GM21526 (cell line): ENCODE results near the gene NDOR1.

Experiments used
- ATAC-seq: cut with Tn5 transposase; IDR thresholded peaks from one replicate; pipeline ENCODE4 v1.9.1; 2021; ENCODE audit warnings: moderate library complexity; ENCODE audit not compliant: unreplicated experiment, low FRiP score

Gene NDOR1

DNA sequence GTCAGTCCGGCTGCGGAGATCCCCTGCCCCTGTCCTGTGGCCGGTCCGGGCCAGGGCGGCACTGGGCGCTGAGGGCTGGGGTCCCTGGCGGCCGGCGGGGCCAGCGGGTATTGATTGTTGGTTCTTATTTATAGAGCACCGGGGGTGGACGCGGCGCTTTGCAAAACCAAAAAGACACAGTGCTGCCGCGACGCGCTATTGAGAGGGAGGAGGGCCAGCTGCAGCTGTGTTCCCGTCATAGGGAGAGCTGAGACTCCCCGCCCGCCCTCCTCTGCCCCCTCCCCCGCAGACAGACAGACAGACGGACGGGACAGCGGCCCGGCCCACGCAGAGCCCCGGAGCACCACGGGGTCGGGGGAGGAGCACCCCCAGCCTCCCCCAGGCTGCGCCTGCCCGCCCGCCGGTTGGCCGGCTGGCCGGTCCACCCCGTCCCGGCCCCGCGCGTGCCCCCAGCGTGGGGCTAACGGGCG is 38.2 kb upstream of the NDOR1 start:
- ATAC-seq, result no peak

- ATAC-seq, result no peak
These were observed 37.5 kb upstream of the NDOR1 start for GRCh38 chr9:137167747-137168572.

DNA sequence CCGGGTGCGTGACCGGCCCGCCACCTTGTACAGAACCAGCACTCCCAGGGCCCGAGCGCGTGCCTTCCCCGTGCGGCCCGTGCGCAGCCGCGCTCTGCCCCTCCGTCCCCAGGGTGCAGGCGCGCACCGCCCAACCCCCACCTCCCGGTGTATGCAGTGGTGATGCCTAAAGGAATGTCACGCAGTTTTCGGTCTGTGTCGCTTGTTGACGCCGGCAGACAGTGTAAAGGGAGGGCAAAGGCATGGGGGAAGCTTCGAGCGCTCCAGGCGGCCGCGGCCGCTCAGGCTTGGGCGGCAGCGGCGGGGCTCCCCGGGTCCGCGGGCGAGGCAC is 37.0 kb upstream of the NDOR1 start:
- no peak for ATAC-seq

- no peak for ATAC-seq
These were observed 36.3 kb upstream of the NDOR1 start for GRCh38 chr9:137168904-137169856.

DNA sequence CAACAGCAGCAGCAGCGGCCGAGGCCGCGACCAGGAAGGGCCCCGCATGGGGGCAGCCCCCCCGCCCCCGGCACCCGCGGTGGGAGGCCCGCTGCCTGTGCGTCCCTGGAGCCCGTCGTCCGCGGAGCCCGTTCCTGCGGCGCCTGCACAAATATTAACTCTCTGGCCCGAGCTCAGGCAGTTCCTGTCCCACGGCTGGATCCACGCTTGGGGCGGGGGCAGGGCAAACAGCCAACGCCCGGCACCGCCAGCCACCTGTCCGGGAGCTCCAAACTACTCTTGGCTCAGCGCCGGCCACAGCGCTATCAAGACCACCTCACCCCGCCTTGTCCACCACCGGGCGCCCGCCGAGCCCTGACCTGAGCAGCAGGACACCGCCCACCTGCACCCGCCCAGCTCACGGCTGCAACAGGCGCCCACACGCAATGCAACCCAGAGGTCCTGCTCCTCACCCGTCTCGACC is 35.6 kb upstream of the NDOR1 start, which contains the start of gene LRRC26:
LRRC26 (minus strand) TSS at position 156 of the 463 bp plus-strand sequence; CDS start at position 48, 108 bp downstream.
- ATAC-seq, result no peak

GRCh38 chr9:137170486-137171148 is 34.9 kb upstream of the NDOR1 start:
- no peak for ATAC-seq

DNA sequence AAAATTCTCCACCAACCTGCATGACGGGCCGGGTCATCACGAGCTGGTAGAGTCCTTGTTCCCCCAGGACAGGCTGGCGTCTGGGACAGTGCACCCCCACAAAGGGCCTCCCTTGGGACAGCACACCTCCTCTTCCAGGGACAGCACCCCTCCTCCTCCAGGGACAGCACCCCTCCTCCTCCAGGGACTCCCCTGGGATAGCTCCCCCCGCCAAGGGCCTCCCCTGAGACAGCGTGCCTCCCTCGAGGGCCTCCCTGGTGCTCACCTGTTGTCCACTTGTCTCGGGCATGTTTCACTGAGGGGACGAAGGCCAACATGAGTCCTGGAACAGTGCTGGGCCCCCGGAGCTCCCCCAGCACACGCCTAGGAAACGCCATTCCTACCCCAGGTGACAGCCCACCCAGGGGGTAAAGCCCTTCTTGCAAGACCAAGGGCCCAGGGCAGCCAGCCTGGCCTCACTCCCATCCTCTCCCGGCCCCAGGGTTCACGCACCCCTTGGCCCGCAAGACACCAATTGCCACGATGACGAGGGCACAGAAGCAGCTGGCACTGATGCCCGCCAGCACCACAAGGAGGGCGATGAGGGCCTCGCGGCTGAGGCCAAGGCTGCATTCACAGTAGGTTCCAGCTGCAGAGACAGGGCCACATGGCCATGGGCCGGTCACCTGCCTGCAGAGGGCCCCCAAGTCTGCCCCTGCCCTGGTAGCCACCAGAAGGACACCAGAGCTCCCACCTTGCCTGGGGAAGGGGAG is 34.2 kb upstream of the NDOR1 start:
- ATAC-seq, result no peak

GRCh38 chr9:137172901-137173795 is 32.4 kb upstream of the NDOR1 start:
- no peak for ATAC-seq

- ATAC-seq, result no peak
These were observed 31.5 kb upstream of the NDOR1 start for GRCh38 chr9:137173796-137174664.

GRCh38 chr9:137174722-137175293 is 30.7 kb upstream of the NDOR1 start:
- ATAC-seq, result no peak

GRCh38 chr9:137175345-137175961 is 30.0 kb upstream of the NDOR1 start:
- no peak for ATAC-seq

DNA sequence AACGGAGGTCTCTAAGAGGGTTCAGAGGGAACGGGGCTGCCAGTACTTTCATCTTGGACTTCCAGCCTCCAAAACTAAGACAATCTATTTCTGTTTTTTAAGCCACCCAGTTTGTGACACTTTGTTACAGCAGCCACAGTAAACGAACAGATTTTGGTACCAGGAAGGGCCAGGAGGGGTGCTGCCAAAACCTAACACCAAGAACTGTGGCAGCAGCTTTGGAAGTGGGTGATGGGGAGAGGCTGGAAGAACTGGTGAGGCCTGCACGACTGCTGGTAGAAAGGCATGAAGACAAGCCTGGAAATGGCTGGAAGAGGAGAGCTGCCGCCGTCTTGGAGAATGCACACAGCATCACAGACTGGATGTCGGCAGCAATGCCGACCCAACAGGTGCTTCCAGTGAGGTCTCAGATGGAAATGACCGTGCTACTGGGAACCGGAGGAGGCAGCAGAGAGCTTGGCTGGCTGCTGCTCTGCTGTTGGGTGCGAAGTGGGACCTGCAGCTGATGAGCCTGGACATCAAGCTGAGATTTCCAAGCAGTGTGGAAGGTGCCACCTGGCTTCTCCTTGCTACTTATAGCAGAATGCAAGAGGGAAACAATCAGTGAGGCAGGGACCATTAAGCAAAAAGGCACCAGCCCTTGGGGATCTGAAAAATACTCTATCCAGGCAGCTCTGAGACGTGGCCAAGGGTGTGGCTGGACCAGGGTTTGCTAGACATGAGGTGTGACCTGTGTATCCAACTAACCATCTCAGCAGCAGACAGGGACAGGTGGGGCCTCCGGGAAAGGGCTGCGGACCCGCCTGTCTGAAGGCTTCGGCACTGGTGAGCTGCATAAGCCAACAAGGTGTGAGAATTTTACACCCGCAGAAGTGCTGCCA is 29.0 kb upstream of the NDOR1 start:
- no peak for ATAC-seq

- ATAC-seq, result no peak
These were observed 27.1 kb upstream of the NDOR1 start for GRCh38 chr9:137178201-137178938.

DNA sequence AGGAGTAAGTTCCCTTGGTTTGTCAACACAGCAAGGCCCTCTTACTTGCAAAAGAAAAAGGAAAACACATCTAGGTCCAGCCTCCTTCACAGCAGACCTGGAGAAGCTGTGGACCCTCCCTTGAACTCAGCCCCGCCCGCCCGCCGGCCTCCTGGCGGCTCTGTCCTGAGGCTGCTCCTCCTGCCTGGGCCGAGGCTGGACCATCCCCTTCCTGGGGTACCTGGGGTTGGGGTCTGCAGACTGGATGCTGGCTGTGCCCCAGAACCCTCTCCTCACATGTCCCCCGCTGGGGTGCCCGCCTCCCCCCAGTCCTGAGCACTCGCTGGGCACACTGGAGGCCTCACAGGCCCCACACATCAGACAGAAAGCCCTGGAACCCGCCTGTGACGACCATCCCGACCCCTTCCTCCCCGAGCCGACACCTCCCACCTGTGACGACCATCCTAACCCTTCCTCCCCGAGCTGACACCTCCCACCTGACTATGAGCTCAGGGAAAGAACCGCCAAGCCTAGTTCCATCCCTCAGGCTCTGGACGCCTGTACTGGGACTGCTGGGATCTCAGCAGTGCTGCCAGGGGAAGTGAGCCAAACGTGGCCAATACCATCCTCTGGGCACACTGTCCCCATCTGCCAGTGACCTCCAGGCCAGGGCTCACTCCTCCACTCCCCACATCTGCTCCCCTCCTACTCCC is 26.4 kb upstream of the NDOR1 start:
- ATAC-seq, result no peak

- no peak for ATAC-seq
These were observed 25.7 kb upstream of the NDOR1 start for GRCh38 chr9:137179761-137180160.
